ENCODE measurements around the gene KSR2.
"Not testable (repeated sequence)": the region's sequence is repeated elsewhere in the genome, so short reads cannot be mapped to it uniquely, and the experiment has no call there.

Gene KSR2

DNA sequence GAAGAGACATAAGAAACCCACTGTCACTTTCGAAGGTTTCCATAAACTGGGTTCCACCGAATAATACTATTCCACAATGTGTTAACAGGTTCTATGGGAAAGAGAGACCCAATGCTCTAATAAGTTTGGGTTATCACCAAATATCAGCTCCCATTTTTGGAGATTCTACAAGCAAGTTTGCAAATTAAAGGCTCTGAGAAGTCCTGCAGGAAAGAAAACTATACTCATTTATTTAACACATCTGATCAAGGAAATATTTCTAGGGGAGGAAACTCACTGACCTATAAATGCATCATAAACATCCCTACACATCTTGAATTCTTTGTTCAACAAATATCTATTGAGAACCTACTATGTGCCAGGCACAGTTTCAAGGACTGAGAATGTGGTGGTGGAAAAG is 161.4 kb downstream of the KSR2 start:
- no peak for DNase-seq (ENCODE audit: low read depth)
- TF ChIP-seq, protein P1, sequence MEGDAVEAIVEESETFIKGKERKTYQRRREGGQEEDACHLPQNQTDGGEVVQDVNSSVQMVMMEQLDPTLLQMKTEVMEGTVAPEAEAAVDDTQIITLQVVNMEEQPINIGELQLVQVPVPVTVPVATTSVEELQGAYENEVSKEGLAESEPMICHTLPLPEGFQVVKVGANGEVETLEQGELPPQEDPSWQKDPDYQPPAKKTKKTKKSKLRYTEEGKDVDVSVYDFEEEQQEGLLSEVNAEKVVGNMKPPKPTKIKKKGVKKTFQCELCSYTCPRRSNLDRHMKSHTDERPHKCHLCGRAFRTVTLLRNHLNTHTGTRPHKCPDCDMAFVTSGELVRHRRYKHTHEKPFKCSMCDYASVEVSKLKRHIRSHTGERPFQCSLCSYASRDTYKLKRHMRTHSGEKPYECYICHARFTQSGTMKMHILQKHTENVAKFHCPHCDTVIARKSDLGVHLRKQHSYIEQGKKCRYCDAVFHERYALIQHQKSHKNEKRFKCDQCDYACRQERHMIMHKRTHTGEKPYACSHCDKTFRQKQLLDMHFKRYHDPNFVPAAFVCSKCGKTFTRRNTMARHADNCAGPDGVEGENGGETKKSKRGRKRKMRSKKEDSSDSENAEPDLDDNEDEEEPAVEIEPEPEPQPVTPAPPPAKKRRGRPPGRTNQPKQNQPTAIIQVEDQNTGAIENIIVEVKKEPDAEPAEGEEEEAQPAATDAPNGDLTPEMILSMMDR (conservative IDR thresholded peaks at IDR 0.05; ENCODE audit: control insufficient read depth, insufficient read depth, low read depth, low read length) = no peak
- no peak overlapping the region for H3K4me3 ChIP-seq (ENCODE audit: control insufficient read depth, low read depth, low read length)

DNA sequence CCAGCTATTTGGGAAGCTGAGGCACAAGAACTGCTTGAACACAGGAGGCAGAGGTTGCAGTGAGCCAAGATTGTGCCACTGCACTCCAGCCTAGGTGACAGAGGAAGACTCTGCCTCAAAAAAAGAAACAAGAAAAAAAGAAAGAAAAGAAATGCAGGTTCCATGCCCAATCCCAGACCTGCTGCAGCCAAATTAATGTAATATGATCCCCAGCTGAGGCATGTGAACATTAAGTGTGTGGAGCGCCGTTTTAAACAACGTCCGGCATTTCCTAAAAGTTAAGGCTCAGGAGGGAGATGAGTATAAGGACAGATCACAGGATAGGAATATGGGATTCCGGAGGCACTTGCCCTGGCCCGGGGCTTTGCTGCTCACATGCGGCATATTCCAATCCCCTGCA is 162.9 kb downstream of the KSR2 start:
- H3K4me3 ChIP-seq (ENCODE audit: control insufficient read depth, low read depth, low read length) = no peak overlapping the region
- TF ChIP-seq, protein P1 (conservative IDR thresholded peaks at IDR 0.05; ENCODE audit: control insufficient read depth, insufficient read depth, low read depth, low read length) = no peak
- DNase-seq (ENCODE audit: low read depth) = no peak

DNA sequence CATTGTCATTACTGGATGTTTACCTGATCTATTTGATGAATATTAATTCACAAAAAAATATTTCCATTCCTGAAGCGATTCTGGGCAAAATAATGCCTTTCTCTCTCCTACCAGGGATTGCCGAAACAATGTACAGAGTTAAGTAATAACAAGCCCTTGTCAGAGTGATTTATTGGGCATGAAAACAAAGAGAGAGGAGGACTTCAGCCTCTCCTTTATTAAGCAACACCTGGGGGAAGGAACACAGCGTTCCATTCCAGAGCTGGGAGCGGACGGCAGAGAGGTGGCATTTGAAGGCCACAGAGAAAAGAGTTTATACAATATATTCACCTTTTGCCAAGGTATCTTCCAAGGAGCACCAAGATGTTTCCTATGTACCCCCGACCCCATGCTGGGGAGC is 165.8 kb downstream of the KSR2 start:
- TF ChIP-seq, protein P1 (conservative IDR thresholded peaks at IDR 0.05; ENCODE audit: control insufficient read depth, insufficient read depth, low read depth, low read length) = no peak
- no peak for DNase-seq (ENCODE audit: low read depth)
- no peak overlapping the region for H3K4me3 ChIP-seq (ENCODE audit: control insufficient read depth, low read depth, low read length)

DNA sequence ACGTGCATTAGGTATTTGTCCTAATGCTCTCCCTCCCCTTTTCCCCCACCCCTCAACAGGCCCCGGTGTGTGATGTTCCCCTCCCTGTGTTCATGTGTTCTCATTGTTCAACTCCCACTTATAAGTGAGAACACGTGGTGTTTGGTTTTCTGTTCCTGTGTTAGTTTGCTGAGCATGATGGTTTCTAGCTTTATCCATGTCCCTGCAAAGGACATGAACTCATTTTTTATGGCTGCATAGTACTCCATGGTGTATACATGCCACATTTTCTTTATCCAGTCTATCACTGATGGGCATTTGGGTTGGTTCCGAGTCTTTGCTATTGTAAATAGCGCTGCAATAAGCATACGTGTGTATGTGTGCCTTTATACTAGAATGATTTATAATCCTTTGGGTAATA is 168.1 kb downstream of the KSR2 start:
- H3K4me3 ChIP-seq (ENCODE audit: control insufficient read depth, low read depth, low read length); DNase-seq (ENCODE audit: low read depth): not testable (repeated sequence)

DNA sequence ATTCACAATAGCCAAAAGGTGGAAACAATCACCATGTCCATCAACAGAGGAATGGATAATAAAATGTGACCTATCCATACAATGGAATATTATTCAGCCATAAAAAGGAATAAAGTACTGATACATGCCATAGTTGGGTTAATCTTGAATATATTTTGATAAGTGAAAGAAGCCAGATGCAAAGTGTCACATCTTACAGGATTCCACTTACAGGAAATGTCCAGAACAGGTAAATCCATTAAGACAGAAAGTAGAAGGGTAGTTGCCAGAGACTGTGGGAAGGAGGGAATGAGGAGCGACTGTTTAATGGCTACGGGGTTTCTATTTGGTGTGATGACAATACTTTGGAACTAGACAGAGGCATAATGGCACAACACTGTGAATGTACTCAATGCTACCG is 171.6 kb downstream of the KSR2 start:
- H3K4me3 ChIP-seq (ENCODE audit: control insufficient read depth, low read depth, low read length) = no peak overlapping the region
- TF ChIP-seq, protein P1 (conservative IDR thresholded peaks at IDR 0.05; ENCODE audit: control insufficient read depth, insufficient read depth, low read depth, low read length) = no peak
- DNase-seq (ENCODE audit: low read depth) = no peak

DNA sequence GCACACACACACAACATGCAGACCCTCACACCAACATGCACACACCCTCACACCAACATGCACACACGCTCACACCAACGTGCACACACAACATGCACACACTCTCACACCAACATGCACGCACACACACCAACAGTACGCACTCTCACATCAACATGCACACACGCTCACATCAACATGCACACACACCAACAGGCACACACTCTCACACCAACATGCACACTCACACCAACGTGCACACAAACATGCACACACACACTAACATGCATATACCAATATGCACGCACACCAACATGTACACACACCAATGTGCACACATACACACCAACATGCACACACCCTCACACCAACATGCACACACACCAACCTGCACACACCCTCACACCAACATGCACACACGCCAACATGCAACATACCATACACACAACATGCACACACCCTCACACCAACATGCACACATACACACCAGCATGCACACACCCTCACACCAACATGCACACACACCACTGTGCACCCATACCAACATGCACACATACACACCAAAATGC is 175.8 kb downstream of the KSR2 start:
- H3K4me3 ChIP-seq (ENCODE audit: control insufficient read depth, low read depth, low read length) = no peak overlapping the region
- no peak for DNase-seq (ENCODE audit: low read depth)
- TF ChIP-seq, protein P1 (conservative IDR thresholded peaks at IDR 0.05; ENCODE audit: control insufficient read depth, insufficient read depth, low read depth, low read length) = no peak

DNA sequence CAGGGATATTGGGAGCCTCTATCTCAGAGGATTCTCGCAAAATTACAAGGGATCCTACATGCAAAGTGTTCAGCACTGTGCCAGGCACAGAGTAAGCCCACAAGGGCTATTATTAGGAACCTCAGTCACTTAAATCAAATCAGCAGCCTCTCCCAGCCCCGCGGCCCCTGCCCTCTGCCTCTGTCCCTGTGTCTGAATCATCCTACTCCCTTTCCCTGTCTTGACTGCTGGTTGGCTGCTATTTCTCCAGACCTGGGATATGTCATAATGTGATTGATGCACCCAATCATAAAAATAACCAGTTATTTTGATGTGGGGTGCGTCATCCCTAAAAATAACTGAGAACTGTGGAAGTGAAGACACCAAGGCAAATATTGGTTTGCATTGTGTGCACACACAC is 176.3 kb downstream of the KSR2 start:
- TF ChIP-seq, protein P1 (conservative IDR thresholded peaks at IDR 0.05; ENCODE audit: control insufficient read depth, insufficient read depth, low read depth, low read length) = no peak
- no peak overlapping the region for H3K4me3 ChIP-seq (ENCODE audit: control insufficient read depth, low read depth, low read length)
- DNase-seq (ENCODE audit: low read depth) = no peak
